Endometrial microvascular endothelial cells (primary cell): Measurements from ENCODE around the gene TRO. TPM values are rescaled to one million over a fixed set of nuclear protein-coding genes. Genes with fewer than 3 reads are reported as not detected.

Experiments
- in situ Hi-C: cut with HindIII; loops from 2 replicates; pipeline ENCODE4 v1.10.0; 2017; ENCODE audit warnings: low sequenced_read_pairs, low pct_unique_long_range_greater_than_20kb; ENCODE audit errors: inconsistent ontology term
- total RNA-seq: library from RNA; depleted of rRNA; stranded (reverse); fragments of >200 nt; gene quantifications from one replicate; pipeline ENCODE4 v1.2.3, GENCODE V29; 2015; ENCODE audit errors: inconsistent ontology term

TRO gene
- 0.74 TPM for total RNA-seq

- in situ Hi-C loops: no loop called here
Measured at GRCh38 chrX:54920610-54921426, at the start of gene TRO. TRO (plus strand) TSS chrX:54920824; CDS start chrX:54922247, 1,423 bp downstream.

- in situ Hi-C loops: no loop called here
Measured at GRCh38 chrX:54885740-54886139, 34.9 kb upstream of the TRO start.

GRCh38 chrX:54891573-54891972, 29.1 kb upstream of the TRO start:
- in situ Hi-C loops: no loop called here

- in situ Hi-C loops: no loop called here
Measured at GRCh38 chrX:54894159-54894558, 26.5 kb upstream of the TRO start.

GRCh38 chrX:54909941-54910340, 10.7 kb upstream of the TRO start:
- in situ Hi-C loops: no loop called here

GRCh38 chrX:54921427-54922021, 900 bp downstream of the TRO start:
- in situ Hi-C loops: no loop called here

GRCh38 chrX:54922547-54922946, 1.9 kb downstream of the TRO start:
- in situ Hi-C loops: no loop called here

GRCh38 chrX:54923376-54923775, 2.8 kb downstream of the TRO start:
- in situ Hi-C loops: no loop called here

GRCh38 chrX:54926978-54927377, 6.4 kb downstream of the TRO start:
- in situ Hi-C loops: no loop called here

- in situ Hi-C loops: no loop called here
Measured at GRCh38 chrX:54928876-54929275, 8.3 kb downstream of the TRO start.

GRCh38 chrX:54930291-54931049, 9.8 kb downstream of the TRO start:
- in situ Hi-C loops: no loop called here

GRCh38 chrX:54931107-54931506, 10.5 kb downstream of the TRO start:
- in situ Hi-C loops: no loop called here

GRCh38 chrX:54933150-54933826, 12.7 kb downstream of the TRO start:
- in situ Hi-C loops: no loop called here

GRCh38 chrX:54934058-54934457, 13.4 kb downstream of the TRO start:
- in situ Hi-C loops: no loop called here

GRCh38 chrX:54934890-54935289, 14.3 kb downstream of the TRO start:
- in situ Hi-C loops: no loop called here

- in situ Hi-C loops: no loop called here
Measured at GRCh38 chrX:54935306-54935705, 14.7 kb downstream of the TRO start.

GRCh38 chrX:54937416-54937815, 16.8 kb downstream of the TRO start:
- in situ Hi-C loops: no loop called here

- in situ Hi-C loops: no loop called here
Measured at GRCh38 chrX:54944816-54945215, 24.2 kb downstream of the TRO start.

GRCh38 chrX:54945224-54945623, 24.6 kb downstream of the TRO start:
- in situ Hi-C loops: no loop called here
